ENCODE measurements around the gene KIRREL3. TPM values are rescaled to one million over a fixed set of nuclear protein-coding genes. Genes with fewer than 3 reads are reported as not detected.

KIRREL3 gene
- polyA plus RNA-seq, 1 donor (not counting 4 experiments of a cell fraction or from before 2014, with no cell fraction given) = 0.04 TPM

DNA sequence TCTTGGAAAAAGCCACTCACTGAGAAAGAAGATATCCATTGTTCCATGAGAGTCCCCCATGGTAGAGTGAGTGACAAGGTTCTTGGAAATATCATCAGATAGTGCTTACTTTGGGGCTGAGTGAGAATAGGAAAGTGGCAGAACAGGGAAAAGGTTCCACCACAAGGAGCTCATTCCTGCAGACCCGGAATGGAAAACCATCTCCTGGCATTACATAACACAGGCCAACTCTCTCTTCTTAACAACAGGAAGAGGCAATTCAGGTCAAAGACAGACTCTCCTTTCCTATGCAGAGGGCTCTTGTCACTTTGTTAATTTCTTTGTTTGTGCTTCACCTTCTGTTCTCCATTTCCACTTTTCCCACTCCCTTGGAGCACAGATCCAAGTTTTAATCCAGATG, 259.7 kb downstream of the KIRREL3 start:
- H3K79me2 ChIP-seq (ENCODE audit: control insufficient read depth, insufficient read depth, low read length) = no peaks in the 10 kb centered on the region
- DNase-seq (ENCODE audit: low read depth, low spot score) (no peak), FAIRE-seq (no peak)
- H3K36me3 ChIP-seq (ENCODE audit: control insufficient read depth in 2 of 2, extremely low read depth in 1 of 2, insufficient read depth in 2 of 2, low read length in 2 of 2) = no peaks in the 10 kb centered on the region
- no peaks in the 10 kb centered on the region for H3K9me3 ChIP-seq (ENCODE audit: control insufficient read depth, low read depth, low read length)
- no peaks in the 10 kb centered on the region for H3K9me1 ChIP-seq (ENCODE audit: control insufficient read depth, extremely low read depth, insufficient read depth, low read length)
- no peaks in the 10 kb centered on the region for H3K27me3 ChIP-seq (ENCODE audit: control insufficient read depth, extremely low read depth, insufficient read depth, low read length)
- TF ChIP-seq CTCF (optimal IDR thresholded peaks at IDR 0.05 in 1 of 3, IDR thresholded peaks at IDR 0.05 in 1 of 3, conservative IDR thresholded peaks at IDR 0.05 in 1 of 3; ENCODE audit: extremely low read depth in 1 of 3, insufficient read depth in 2 of 3, low read length in 3 of 3) = no peak
- no peak overlapping the region for H3K9ac ChIP-seq (ENCODE audit: control insufficient read depth, extremely low read depth, insufficient read depth, low read length)
- H3K4me1 ChIP-seq (ENCODE audit: control insufficient read depth, extremely low read depth, insufficient read depth, low read length) = no peaks in the 10 kb centered on the region
- H3K4me3 ChIP-seq (ENCODE audit: control insufficient read depth in 2 of 3, extremely low read depth in 1 of 3, insufficient read depth in 2 of 3, low read depth in 1 of 3, low read length in 3 of 3) = no peak overlapping the region
- no peaks in the 10 kb centered on the region for H4K20me1 ChIP-seq (ENCODE audit: control insufficient read depth, extremely low read depth, insufficient read depth, low read length)
- dilution Hi-C loops (cut with MboI; ENCODE audit: extremely low pct_ligation_motif_present, low sequenced_read_pairs) = no loop called here
- H3K27ac ChIP-seq (ENCODE audit: control insufficient read depth, insufficient read depth, low read length) = no peak overlapping the region
- no peak overlapping the region for H3K4me2 ChIP-seq (ENCODE audit: control insufficient read depth, extremely low read depth, insufficient read depth, low read depth, low read length)
- H2AFZ ChIP-seq (ENCODE audit: control insufficient read depth, low read length) = no peak overlapping the region

DNA sequence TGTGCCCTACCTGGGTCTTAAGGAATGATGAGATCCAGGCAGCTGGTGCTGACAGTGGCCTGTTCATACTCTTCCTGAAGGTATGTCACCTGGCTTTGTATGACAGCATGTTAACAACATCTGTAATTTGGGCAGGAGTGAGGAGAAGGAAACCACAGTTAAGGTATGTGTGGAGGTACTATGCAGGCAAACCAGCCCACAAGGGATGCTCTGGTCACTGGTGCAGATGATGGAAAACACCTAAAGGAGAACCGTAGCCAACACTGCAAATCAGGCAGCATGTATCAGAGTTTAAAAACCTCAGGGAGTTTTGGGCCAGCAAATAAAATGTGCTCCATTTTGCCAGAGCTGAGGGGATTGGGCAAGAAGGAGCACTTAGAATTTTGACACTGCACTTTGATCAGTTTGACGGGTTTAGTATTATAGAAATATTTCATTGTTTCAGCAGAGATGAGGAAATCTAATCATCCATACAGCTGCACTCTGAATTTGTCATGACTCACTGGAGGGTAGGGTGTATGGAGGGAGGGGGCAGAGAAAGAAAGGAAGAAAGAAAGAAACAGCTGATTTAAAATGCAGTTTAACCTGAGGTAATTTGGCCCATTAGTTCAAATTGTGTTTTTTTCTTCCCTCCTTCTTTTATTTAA, 260.9 kb downstream of the KIRREL3 start:
- no peak for FAIRE-seq
- no peaks in the 10 kb centered on the region for H3K9me3 ChIP-seq (ENCODE audit: control insufficient read depth, low read depth, low read length)
- H3K9ac ChIP-seq (ENCODE audit: control insufficient read depth, extremely low read depth, insufficient read depth, low read length) = no peak overlapping the region
- TF ChIP-seq EZH2 (IDR thresholded peaks at IDR 0.05; ENCODE audit: low read length) = no peak
- TF ChIP-seq CTCF (optimal IDR thresholded peaks at IDR 0.05 in 1 of 3, IDR thresholded peaks at IDR 0.05 in 1 of 3, conservative IDR thresholded peaks at IDR 0.05 in 1 of 3; ENCODE audit: extremely low read depth in 1 of 3, insufficient read depth in 2 of 3, low read length in 3 of 3) = no peak
- H3K4me2 ChIP-seq (ENCODE audit: control insufficient read depth, extremely low read depth, insufficient read depth, low read depth, low read length) = no peak overlapping the region
- H3K9me1 ChIP-seq (ENCODE audit: control insufficient read depth, extremely low read depth, insufficient read depth, low read length) = no peaks in the 10 kb centered on the region
- H2AFZ ChIP-seq (ENCODE audit: control insufficient read depth, low read length) = no peak overlapping the region
- no peak overlapping the region for H3K27ac ChIP-seq (ENCODE audit: control insufficient read depth, insufficient read depth, low read length)
- H3K27me3 ChIP-seq (ENCODE audit: control insufficient read depth, extremely low read depth, insufficient read depth, low read length) = no peaks in the 10 kb centered on the region
- no peaks in the 10 kb centered on the region for H3K4me1 ChIP-seq (ENCODE audit: control insufficient read depth, extremely low read depth, insufficient read depth, low read length)
- H3K36me3 ChIP-seq (ENCODE audit: control insufficient read depth in 2 of 2, extremely low read depth in 1 of 2, insufficient read depth in 2 of 2, low read length in 2 of 2) = no peaks in the 10 kb centered on the region
- H4K20me1 ChIP-seq (ENCODE audit: control insufficient read depth, extremely low read depth, insufficient read depth, low read length) = no peaks in the 10 kb centered on the region
- H3K79me2 ChIP-seq (ENCODE audit: control insufficient read depth, insufficient read depth, low read length) = no peaks in the 10 kb centered on the region
- H3K4me3 ChIP-seq (ENCODE audit: control insufficient read depth in 2 of 3, extremely low read depth in 1 of 3, insufficient read depth in 2 of 3, low read depth in 1 of 3, low read length in 3 of 3) = no peak overlapping the region
- dilution Hi-C loops (cut with MboI; ENCODE audit: extremely low pct_ligation_motif_present, low sequenced_read_pairs) = no loop called here
- no peak for DNase-seq (ENCODE audit: low read depth, low spot score)
